Measurements from ENCODE around the gene RND2.

RND2 gene

DNA sequence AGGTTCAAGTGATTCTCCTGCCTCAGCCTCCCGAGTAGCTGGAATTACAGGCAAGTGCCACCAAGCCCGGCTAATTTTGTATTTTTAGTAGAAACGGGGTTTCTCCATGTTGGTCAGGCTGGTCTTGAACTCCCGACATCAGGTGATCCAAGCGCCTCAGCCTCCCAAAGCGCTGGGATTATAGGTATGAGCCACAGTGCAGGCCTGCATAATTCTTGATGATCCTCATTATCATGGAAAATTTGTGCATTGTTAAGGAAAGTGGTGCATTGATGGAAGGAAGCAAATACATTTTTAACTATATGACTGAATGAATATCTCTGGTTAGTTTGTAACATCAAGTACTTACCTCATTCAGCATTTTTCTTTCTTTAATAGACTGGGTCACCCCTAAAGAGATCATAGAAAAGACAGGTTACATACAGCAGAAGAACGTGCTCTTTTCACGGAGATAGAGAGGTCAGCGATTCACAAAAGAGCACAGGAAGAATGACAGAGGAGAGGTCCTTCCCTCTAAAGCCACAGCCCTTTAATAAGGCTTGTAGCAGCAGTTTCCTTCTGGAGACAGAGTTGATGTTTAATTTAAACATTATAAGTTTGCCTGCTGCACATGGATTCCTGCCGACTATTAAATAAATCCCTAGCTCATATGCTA lies 38.1 kb downstream of the RND2 start:
- in situ Hi-C loops (cut with HindIII; ENCODE audit: low sequenced_read_pairs): no loop called here
- TF ChIP-seq, protein P1, sequence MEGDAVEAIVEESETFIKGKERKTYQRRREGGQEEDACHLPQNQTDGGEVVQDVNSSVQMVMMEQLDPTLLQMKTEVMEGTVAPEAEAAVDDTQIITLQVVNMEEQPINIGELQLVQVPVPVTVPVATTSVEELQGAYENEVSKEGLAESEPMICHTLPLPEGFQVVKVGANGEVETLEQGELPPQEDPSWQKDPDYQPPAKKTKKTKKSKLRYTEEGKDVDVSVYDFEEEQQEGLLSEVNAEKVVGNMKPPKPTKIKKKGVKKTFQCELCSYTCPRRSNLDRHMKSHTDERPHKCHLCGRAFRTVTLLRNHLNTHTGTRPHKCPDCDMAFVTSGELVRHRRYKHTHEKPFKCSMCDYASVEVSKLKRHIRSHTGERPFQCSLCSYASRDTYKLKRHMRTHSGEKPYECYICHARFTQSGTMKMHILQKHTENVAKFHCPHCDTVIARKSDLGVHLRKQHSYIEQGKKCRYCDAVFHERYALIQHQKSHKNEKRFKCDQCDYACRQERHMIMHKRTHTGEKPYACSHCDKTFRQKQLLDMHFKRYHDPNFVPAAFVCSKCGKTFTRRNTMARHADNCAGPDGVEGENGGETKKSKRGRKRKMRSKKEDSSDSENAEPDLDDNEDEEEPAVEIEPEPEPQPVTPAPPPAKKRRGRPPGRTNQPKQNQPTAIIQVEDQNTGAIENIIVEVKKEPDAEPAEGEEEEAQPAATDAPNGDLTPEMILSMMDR (IDR thresholded peaks at IDR 0.05; ENCODE audit: low read depth, low read length, missing control alignments): no peak
- no peak for DNase-seq (ENCODE audit: low read depth)
- H3K4me3 ChIP-seq (ENCODE audit: low read depth, low read length): no peak overlapping the region

DNA sequence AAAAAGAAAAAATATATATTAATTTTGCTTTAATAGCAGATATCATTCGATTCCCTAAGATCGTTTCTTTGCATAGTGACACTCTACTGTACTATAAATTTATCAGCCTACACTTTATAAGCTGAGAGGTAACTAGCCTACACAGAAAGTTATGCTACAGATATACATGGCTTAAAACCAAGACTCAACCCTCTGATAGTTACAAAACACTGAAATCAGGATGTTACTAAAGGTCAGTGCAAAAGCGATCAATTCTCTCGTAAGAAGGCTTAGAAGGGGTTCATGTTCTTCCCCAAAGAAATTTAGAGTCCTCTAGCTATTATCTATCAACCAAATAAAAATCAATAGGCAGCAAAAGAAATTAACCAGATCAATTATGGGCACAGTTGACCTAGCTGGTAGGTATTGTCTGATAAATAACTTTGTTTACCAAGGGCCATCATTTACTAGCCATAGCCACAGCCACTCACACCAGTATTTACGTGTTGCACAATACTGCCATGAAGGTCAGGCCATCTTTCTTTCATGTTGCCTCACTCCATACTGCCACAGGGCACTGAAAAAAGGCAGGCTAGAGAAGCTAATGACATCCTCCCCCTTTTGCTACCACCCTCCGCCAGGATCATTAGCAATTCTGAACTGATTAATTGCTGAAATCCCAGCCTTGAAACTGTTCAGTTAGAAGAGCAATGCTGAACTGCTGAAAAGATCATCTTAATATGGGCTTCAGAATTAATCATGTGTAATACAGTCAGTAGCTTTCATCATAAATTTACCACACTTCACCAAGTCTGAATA lies 43.7 kb downstream of the RND2 start:
- in situ Hi-C loops (cut with HindIII; ENCODE audit: low sequenced_read_pairs): no loop called here
- TF ChIP-seq, protein P1 (IDR thresholded peaks at IDR 0.05; ENCODE audit: low read depth, low read length, missing control alignments): no peak
- no peak overlapping the region for H3K4me3 ChIP-seq (ENCODE audit: low read depth, low read length)
- no peak for DNase-seq (ENCODE audit: low read depth)

DNA sequence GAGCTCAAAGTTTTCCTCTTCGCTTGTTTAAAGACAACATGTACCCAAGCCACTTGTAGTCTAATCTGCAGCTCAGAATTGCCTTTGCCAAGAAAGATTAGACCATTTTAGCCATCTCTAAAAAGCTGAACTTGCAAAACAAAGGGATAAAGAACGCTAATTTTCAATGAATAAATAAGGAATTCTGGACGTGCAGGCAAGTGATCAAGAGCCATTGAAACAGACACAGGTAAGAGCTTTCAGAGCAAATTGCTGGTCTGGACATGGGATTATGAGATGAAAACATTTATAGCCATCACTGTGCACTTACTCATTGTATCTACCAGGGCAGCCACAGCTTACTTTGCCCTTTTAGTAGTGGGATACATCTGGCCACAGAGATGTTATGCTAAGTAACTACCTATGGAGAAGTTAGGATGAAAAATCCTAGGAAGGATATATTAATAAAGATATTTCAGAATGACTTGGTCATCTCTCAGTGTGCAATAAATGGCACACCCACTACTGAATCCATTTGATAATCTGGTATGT lies 44.4 kb downstream of the RND2 start:
- H3K4me3 ChIP-seq (ENCODE audit: low read depth, low read length): no peak overlapping the region
- in situ Hi-C loops (cut with HindIII; ENCODE audit: low sequenced_read_pairs): no loop called here
- DNase-seq (ENCODE audit: low read depth): no peak
- TF ChIP-seq, protein P1 (IDR thresholded peaks at IDR 0.05; ENCODE audit: low read depth, low read length, missing control alignments): no peak

DNA sequence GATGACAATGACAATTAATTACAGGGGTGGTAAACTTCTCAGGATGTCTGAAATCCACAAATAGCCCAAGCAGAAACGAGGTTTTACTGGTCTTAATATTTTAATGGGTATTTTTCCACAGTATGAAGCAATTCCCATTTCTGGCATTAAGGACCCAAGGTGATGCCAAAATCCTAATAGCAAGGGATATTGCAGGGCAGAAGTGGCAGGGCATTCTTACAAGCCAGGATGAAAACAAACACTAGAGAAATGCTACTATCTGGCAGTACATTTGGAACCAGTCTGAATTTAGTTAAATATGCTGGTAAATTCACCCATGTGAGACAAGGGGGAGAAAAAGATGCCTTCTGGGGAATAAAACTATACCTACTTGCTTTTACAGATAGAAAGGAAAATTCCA lies 45.2 kb downstream of the RND2 start:
- TF ChIP-seq, protein P1 (IDR thresholded peaks at IDR 0.05; ENCODE audit: low read depth, low read length, missing control alignments): no peak
- in situ Hi-C loops (cut with HindIII; ENCODE audit: low sequenced_read_pairs): no loop called here

DNA sequence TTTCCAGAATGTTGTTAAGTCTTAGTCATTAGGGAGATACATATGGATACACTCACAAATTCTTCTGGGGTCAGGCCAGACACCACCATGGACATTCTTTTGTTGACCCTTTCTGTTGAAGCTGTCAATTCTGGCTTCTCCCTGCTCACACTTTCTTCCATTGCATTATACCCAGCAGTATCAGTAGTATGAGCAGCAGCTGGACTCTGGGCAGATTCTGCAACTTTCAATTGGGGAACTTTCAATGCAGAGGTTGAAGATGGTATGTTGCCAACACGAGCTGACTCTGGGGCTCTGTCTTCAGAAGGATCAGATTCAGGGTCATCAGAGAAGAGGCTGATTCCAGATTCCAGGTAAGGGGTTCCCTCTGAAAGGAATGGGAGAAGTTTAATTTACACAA lies 45.8 kb downstream of the RND2 start:
- in situ Hi-C loops (cut with HindIII; ENCODE audit: low sequenced_read_pairs): no loop called here
- TF ChIP-seq, protein P1 (IDR thresholded peaks at IDR 0.05; ENCODE audit: low read depth, low read length, missing control alignments): no peak
- DNase-seq (ENCODE audit: low read depth): no peak
- H3K4me3 ChIP-seq (ENCODE audit: low read depth, low read length): no peak overlapping the region

More for the DNA sequence above, 45.2 kb downstream of the RND2 start:
- no peak for DNase-seq (ENCODE audit: low read depth)
- no peak overlapping the region for H3K4me3 ChIP-seq (ENCODE audit: low read depth, low read length)

DNA sequence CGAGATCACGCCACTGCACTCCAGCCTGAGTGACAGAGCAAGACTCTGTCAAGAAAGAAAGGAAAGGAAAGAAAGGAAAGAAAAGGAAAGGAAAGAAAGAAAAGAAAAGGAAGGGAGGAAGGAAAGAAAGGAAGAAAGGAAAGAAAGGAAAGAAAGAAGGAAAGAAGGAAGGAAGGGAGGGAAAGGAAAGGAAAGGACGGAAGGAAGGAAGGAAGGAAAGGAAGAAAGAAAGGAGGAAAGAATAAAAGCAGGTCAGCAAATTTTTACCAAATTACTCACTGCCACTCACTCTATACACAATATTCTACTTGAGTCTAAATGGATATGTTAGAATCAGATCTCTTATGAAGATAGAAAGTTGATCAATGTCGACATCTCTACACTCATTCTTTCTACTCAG lies 49.8 kb downstream of the RND2 start:
- H3K4me3 ChIP-seq (ENCODE audit: low read depth, low read length): no peak overlapping the region
- in situ Hi-C loops (cut with HindIII; ENCODE audit: low sequenced_read_pairs): no loop called here
- DNase-seq (ENCODE audit: low read depth): no peak
- TF ChIP-seq, protein P1 (IDR thresholded peaks at IDR 0.05; ENCODE audit: low read depth, low read length, missing control alignments): no peak

All from astrocyte of the cerebellum (primary cell).